Heart right ventricle (tissue), 16 donors: ENCODE measurements around the gene TMPRSS2. TPM values are rescaled to one million over a fixed set of nuclear protein-coding genes. Genes with fewer than 3 reads are reported as not detected.

Experiments used
- ATAC-seq, 8 donors: fragments of 200-7000 bp; cut with Tn5 transposase; one replicate each; pipeline ENCODE4 v1.9.1; 2020; ENCODE audit warnings: mild to moderate bottlenecking in 8 of 8, moderate library complexity in 8 of 8, moderate number of reproducible peaks in 1 of 8
- DNase-seq, 2 donors: peaks; one replicate each; pipeline ENCODE4 v3.0.0-alpha.2; 2020
- H3K27ac ChIP-seq, 10 donors: fragments of 200-600 bp; sonication (generic) in 2 of 10; one replicate each; pipeline versions ENCODE4 v1.5.0 to v1.8.0; 2020 to 2022; ENCODE audit warnings: mild to moderate bottlenecking in 3 of 10
- H3K27me3 ChIP-seq, 7 donors: fragments of 200-600 bp; one replicate each; pipeline ENCODE4 v1.8.0; 2021 to 2022; ENCODE audit warnings: mild to moderate bottlenecking in 2 of 7
- H3K36me3 ChIP-seq, 9 donors: fragments of 200-600 bp; sonication (generic) in 1 of 9; one replicate each; pipeline versions ENCODE4 v1.5.0 to v1.8.0; 2020 to 2022; ENCODE audit warnings: mild to moderate bottlenecking in 2 of 9
- H3K4me1 ChIP-seq, 9 donors: fragments of 200-600 bp; sonication (generic) in 1 of 9; one replicate each; pipeline versions ENCODE4 v1.5.0 to v1.8.0; 2020 to 2022; ENCODE audit warnings: mild to moderate bottlenecking in 4 of 9
- H3K4me3 ChIP-seq, 10 donors: fragments of 200-600 bp; sonication (generic) in 2 of 10; one replicate each; pipeline versions ENCODE4 v1.5.0 to v1.8.0; 2020 to 2022; ENCODE audit warnings: mild to moderate bottlenecking in 7 of 10, moderate library complexity in 2 of 10
- H3K9me3 ChIP-seq, 11 donors: fragments of 200-600 bp in 10 of 11; sonication (generic) in 2 of 11; one replicate each; pipeline versions ENCODE4 v1.5.0 to v1.8.0; 2013 to 2022; ENCODE audit warnings: mild to moderate bottlenecking in 2 of 11, control low read depth in 1 of 11, moderate library complexity in 1 of 11
- WGBS, 2 donors: extraction: QIAGEN DNeasy Blood & Tissue Kit; methylation state at CpG; one replicate each; pipeline ENCODE4 v1.1.7; 2013; ENCODE audit warnings: inconsistent platforms in 1 of 2; 5-methylcytosine and 5-hydroxymethylcytosine counted together
- intact Hi-C, 10 donors: fragments of 100-400 bp; cut with DNase I; formaldehyde crosslinking; loops; one replicate each; pipeline versions ENCODE4 v1.11.1 to v1.14.2; 2022
- polyA plus RNA-seq, 2 donors: library from polyadenylated mRNA; stranded (reverse); fragments of 200-250 nt; gene quantifications; one replicate each; pipeline ENCODE4 v1.2.3, GENCODE V29; 2013
- total RNA-seq, 10 donors: library from RNA; stranded (reverse); fragmentation: NEBNext Ultra II Directional in 3 of 10; extraction: Animal tissue kit (Norgen Biotek cat#: 25700) in 3 of 10; gene quantifications; one replicate each; pipeline versions ENCODE4 v1.2.1 to v1.2.4, GENCODE V29; 2021 to 2023
- TF ChIP-seq, protein P1 (sequence below), 9 donors: fragments of 200-600 bp; sonication (generic) in 2 of 9; IDR thresholded peaks; one replicate each; pipeline versions ENCODE4 v1.5.0 to v1.8.0; 2021 to 2022; ENCODE audit warnings: antibody characterized with exemption in 9 of 9, mild to moderate bottlenecking in 5 of 9, moderate library complexity in 1 of 9
- donor health status: Arrhythmogenic right ventricular cardiomyopathy.
- donor health status: ischemic (EF 13 %, LVEDD 7.1; RV severe dilation, severe dysfunction).
- donor health status: healthy with polysubstance abuse.
- donor health status: DM: no; HTN: yes; CAD: no.
- donor health status: DM: no; HTN: no; CAD: no.
- donor health status: ischemic (EF 25% LVEDD 6.9; RV normal size, moderate dysfunction).
- donor health status: ischemic (EF 25% LVEDD 5.7; RV mildly dilated, moderate dysfunction).
- donor health status: healthy.
- donor health status: DM: yes; HTN: yes; CAD: no.
- donor health status: Ischemic cardiomyopathy.
- donor health status: ischemic (EF 35%, LVEDD 5.7; RV mildly dilated, moderate dysfunction).
- donor health status: nonischemic (EF 11% LVEDD 7.7; RV severe dilation, severe dysfunction).
- donor health status: DM: yes; HTN: yes; CAD: no.
- donor health status: PGD.
- donor health status: ischemic (EF 29% LVEDD 5.4; RV normal size, mild dysfunction).
- donor health status: nonischemic (EF 23%, LVEDD 6.1; RV moderate dilation, normal function).

The TMPRSS2 gene
- total and polyA plus RNA-seq, 12 donors: 0.03 TPM; not detected in 11

DNA sequence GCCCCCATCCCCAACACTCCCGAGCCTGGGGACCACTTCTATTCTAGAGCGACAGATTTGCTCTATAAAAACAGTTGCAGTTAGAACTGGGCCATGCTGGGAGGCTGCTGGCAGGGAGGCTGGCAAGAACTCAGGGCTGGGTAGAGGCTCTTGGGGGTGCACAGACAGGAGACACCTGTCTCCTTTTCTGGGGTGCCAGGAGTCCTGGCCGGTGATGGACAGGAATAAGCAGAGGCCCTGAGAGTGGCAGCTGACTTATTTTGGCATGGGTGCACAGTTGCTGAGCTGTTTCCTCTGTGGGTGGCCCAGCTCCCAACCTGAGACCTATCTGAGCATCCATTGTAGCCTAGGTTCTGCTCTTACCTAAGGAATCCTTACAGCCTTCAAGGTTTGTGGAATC is 39.2 kb upstream of the TMPRSS2 start:
- Histone ChIP-seq H3K4me3 (no peak overlapping the region), H3K9me3 (no peaks in the 10 kb centered on the region), H3K4me1 (no peaks in the 10 kb centered on the region), H3K27me3 (peaks cover 0 to 33% (median 22%) of the 10 kb centered on the region in 7 donors), H3K36me3 (no peaks in the 10 kb centered on the region), H3K27ac (no peak overlapping the region)
- ATAC-seq: no peak
- DNase-seq: no peak
- TF ChIP-seq, protein P1, sequence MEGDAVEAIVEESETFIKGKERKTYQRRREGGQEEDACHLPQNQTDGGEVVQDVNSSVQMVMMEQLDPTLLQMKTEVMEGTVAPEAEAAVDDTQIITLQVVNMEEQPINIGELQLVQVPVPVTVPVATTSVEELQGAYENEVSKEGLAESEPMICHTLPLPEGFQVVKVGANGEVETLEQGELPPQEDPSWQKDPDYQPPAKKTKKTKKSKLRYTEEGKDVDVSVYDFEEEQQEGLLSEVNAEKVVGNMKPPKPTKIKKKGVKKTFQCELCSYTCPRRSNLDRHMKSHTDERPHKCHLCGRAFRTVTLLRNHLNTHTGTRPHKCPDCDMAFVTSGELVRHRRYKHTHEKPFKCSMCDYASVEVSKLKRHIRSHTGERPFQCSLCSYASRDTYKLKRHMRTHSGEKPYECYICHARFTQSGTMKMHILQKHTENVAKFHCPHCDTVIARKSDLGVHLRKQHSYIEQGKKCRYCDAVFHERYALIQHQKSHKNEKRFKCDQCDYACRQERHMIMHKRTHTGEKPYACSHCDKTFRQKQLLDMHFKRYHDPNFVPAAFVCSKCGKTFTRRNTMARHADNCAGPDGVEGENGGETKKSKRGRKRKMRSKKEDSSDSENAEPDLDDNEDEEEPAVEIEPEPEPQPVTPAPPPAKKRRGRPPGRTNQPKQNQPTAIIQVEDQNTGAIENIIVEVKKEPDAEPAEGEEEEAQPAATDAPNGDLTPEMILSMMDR (IDR thresholded peaks at IDR 0.05): no peak
- intact Hi-C loops: no loop called here
- 87 to 93% methylated on average over 3 of the region's 3 CpGs for WGBS, 2 donors

DNA sequence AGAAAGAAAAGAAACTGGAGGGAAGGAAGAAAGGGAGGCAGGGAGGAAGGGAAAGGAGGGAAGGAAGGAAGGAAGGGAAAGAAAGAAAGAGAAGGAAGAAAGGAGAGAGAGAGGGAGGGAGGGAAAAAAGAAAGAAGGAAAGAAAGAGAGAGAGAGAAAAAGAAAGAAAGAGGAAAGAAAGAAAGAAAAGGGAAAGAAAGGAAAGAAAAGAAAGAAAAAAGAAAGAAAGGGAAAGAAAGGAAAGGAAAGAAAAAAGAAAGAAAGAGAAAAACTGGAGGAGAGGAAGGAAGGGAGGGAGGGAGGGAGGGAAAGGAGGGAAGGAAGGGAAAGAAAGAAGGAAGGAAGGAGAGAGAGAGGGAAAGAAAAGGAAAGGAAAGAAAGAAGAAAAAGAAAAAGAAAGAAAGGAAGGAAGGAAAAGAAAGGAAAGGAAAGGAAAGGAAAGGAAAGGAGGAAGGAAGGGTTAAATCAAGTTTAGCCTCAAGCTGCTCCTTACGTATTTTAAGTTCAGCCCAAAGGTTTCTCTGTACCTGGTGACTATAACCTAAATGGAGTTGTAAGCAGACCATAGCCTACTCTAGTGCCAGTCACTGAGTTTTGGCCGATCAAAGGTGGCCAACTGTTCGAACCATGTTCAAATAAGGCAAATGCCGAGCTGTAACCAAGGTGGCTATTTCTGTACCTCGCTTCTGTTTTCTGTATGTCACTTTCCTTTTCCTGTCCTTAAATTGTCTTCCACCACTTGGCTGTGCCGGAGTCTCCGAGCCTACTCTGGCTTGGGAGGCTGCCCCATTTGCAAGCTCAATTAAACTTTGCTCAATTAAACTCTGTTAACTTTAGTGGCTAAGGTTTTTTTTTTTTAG is 37.8 kb upstream of the TMPRSS2 start:
- intact Hi-C loops: no loop called here
- H3K27me3 ChIP-seq: peaks cover 0 to 43% (median 22%) of the 10 kb centered on the region in 7 donors
- TF ChIP-seq, protein P1 (IDR thresholded peaks at IDR 0.05): no peak
- H3K27ac ChIP-seq: no peak overlapping the region
- DNase-seq: no peak
- ATAC-seq: no peak
- 44 to 49% methylated on average over 7 of the region's 7 CpGs for WGBS, 2 donors
- H3K36me3 ChIP-seq: no peaks in the 10 kb centered on the region
- H3K4me1 ChIP-seq: no peaks in the 10 kb centered on the region
- H3K9me3 ChIP-seq: no peaks in the 10 kb centered on the region
- H3K4me3 ChIP-seq: no peak overlapping the region

DNA sequence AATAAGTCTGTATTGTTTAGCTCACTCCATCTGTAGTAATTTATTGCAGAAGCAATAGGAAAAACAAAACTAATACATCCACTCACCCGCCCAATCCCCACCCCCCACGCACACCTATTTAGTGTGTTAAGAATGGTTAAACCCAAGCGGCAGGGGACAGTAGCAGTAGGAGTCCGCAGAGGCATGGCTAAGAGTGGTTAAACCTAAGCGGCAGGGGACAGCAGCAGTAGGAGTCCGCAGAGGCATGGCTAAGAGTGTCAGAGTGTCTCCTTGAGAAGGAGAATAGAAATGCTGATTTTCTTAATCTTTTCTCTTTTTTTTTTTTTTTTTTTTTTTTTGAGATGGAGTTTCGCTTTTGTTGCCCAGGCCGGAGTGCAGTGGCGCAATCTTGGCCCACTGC is 34.8 kb upstream of the TMPRSS2 start:
- DNase-seq (no peak), ATAC-seq (no peak)
- 80 to 86% methylated on average over 7 to 9 of the region's 9 CpGs for WGBS, 2 donors
- H3K36me3 ChIP-seq: no peaks in the 10 kb centered on the region
- H3K27ac ChIP-seq: no peak overlapping the region
- intact Hi-C loops: no loop called here
- no peak overlapping the region for H3K4me3 ChIP-seq
- TF ChIP-seq, protein P1 (IDR thresholded peaks at IDR 0.05): no peak
- peaks cover 0 to 55% (median 22%) of the 10 kb centered on the region in 7 donors for H3K27me3 ChIP-seq
- no peaks in the 10 kb centered on the region for H3K9me3 ChIP-seq
- no peaks in the 10 kb centered on the region for H3K4me1 ChIP-seq

GRCh38 chr21:41537356-41537755 is 29.4 kb upstream of the TMPRSS2 start:
- intact Hi-C loops: no loop called here

More at GRCh38 chr21:41537356-41537755, 29.4 kb upstream of the TMPRSS2 start:
- Histone ChIP-seq H3K27ac (no peak overlapping the region), H3K36me3 (no peaks in the 10 kb centered on the region), H3K4me1 (no peaks in the 10 kb centered on the region), H3K27me3 (peaks cover 0 to 62% (median 8%) of the 10 kb centered on the region in 7 donors), H3K9me3 (no peaks in the 10 kb centered on the region), H3K4me3 (no peak overlapping the region)
- TF ChIP-seq, protein P1 (IDR thresholded peaks at IDR 0.05): no peak
- DNase-seq (no peak), ATAC-seq (no peak)
- WGBS, 2 donors: 84 to 88% methylated on average over 8 of the region's 8 CpGs
